GM18861 (cell line): ENCODE data around the gene CSRP1.
"Not testable (repeated sequence)": the region's sequence is repeated elsewhere in the genome, so short reads cannot be mapped to it uniquely, and the experiment has no call there.

ENCODE experiments used
- ATAC-seq: cut with Tn5 transposase; IDR thresholded peaks from one replicate; pipeline ENCODE4 v1.9.1; 2021; ENCODE audit not compliant: unreplicated experiment

Gene CSRP1

GRCh38 chr1:201506557-201507359 lies at the start of gene CSRP1:
CSRP1 (minus strand) TSS chr1:201507123; CDS start chr1:201496303, 10,820 bp downstream.
- peak; percentile 79 for ATAC-seq

- no peak for ATAC-seq
These were observed 48.6 kb upstream of the CSRP1 start for GRCh38 chr1:201555593-201555945.

DNA sequence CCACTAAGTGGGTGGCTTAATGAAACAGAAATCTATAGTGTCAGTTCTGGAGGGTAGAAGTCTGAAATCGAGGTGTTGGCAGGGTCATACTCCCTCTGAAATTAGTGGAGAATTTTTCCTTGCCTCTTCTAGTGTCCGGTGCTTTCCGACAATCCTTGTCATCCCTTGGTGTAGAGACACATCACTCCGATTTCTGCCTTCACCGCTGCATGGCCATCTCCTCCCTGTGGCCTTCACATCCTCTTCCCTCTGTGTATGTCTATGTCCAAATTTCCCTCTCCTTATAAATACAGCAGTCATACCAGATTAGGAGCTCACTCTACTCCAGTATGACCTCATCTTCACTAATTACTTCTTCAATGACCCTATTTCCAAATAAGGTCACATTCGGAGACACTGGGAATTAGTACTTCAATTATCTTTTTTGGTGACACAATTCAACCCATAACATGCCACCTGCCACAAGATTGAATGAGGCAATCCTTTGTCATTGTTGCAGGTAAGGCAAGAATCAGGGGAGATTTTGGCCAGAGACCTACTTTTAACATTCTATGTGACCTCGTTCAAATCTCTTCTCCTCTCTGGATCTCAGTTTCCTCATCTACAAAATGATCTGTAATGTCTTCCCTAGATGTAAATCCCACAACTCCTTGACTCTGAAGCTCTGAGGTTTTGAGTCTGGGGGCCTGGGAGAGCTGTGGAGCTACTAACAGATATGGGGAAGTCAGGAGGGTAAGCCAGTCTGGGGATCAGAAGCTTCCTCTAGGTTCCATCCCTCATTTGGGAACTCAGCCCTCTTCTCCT lies 48.1 kb upstream of the CSRP1 start:
- no peak for ATAC-seq

DNA sequence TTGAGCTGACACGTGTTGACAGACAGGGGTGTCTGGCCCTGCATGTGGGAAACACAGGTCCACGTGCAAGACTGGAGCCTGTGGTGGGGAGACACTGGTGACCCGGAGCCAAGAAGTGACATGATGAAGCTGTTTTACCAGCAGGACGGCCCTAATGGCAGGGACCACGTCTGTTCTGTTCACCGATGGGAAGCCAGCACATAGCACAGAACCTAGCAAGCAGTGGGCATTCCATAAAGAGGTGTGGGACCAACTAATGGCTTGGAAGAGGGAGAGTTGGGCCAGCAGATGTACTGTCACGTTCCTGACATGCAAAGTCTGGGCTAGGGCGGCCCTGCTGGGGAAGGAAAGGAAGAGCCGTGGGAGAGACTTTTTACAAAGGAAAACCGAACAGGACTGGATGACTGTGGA lies 47.3 kb upstream of the CSRP1 start:
- no peak for ATAC-seq

- ATAC-seq = no peak
These were observed 46.7 kb upstream of the CSRP1 start for GRCh38 chr1:201553496-201554189.

DNA sequence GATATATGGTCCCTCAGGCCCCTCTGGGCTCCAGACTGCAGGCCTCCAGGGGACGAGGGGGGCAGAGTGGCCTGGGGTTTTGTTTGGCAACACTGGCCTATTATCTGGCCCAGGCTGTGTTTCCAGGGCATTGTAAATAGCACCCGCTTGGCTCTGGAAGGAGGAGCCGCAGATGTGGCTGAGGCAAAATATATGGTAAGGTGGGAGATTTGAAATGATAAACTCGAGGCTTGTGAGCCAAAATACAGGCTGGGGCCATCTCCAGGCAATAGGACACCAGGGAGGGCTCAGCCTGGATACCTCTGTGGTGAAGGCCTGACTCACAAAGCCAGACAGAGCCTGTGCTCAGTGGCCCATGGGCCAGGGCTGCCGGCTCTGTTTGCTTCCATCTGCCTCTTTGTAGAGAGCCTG lies 46.0 kb upstream of the CSRP1 start:
- no peak for ATAC-seq

- ATAC-seq = no peak
These were observed 45.2 kb upstream of the CSRP1 start for GRCh38 chr1:201551877-201552731.

DNA sequence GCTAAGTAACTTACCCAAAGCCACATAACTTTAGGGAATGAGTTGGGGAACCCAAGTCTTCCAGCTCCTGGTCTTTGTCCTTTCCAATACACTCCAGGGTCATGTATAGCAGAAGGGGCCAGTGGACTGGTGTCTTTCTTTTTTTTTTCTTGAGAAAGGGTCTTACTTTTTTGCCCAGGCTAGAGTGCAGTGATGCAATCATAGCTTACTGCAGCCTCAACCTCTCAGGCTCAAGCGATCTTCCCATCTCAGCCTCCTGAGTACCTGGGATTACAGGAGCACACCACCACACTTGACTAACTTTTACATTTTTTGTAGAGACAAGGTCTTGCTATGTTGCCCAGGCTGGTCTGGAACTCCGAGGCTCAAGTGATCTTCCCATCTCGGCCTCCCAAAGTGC lies 44.2 kb upstream of the CSRP1 start:
- no peak for ATAC-seq

GRCh38 chr1:201549522-201549921 lies 42.6 kb upstream of the CSRP1 start:
- ATAC-seq = not testable (repeated sequence)

GRCh38 chr1:201545851-201546492 lies 39.0 kb upstream of the CSRP1 start:
- no peak for ATAC-seq

GRCh38 chr1:201544710-201545109 lies 37.8 kb upstream of the CSRP1 start:
- ATAC-seq = no peak

GRCh38 chr1:201543871-201544642 lies 37.1 kb upstream of the CSRP1 start:
- no peak for ATAC-seq

GRCh38 chr1:201542309-201543035 lies 35.5 kb upstream of the CSRP1 start:
- no peak for ATAC-seq

DNA sequence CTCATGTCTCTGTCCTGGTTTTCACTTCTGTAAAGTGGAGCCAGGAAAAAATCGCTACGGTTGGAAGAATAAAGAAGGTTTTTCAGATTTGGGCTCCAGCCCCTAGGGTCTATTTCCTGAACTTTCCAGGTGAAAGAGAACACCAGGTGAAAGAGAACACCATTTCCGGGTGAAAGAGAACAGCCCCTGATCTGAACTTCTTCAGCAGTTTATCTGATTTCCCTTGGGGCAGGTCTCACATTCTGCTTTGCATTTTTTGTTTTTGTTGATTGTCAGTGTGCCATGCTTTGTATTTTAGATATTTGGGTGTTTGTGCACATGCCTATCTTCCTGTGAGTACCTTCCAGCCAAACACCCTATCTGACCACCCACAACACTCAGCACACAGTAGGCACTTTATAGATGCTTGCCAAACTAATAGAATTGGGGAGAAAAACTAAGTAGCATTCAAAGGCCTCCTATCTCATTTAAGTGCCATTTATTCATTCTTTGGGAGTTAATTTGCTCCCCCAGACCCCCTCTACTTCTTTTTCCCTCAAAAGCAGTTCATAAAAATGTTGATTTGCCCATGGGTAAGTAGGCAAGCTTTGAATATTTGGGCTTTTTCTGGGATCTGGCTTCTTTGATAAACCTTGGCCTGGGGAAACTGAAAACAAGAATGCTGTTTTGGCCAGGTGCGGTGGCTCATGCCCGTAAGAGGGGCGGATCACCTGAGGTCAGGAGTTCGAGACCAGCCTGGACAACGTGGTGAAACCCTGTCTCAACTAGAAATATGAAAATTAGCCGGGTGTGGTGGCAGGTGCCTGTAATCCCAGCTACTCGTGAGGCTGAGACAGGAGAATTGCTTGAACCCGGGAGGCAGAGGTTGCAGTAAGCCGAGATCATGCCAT lies 34.2 kb upstream of the CSRP1 start:
- no peak for ATAC-seq

- no peak for ATAC-seq
These were observed 32.9 kb upstream of the CSRP1 start for GRCh38 chr1:201539561-201540431.

DNA sequence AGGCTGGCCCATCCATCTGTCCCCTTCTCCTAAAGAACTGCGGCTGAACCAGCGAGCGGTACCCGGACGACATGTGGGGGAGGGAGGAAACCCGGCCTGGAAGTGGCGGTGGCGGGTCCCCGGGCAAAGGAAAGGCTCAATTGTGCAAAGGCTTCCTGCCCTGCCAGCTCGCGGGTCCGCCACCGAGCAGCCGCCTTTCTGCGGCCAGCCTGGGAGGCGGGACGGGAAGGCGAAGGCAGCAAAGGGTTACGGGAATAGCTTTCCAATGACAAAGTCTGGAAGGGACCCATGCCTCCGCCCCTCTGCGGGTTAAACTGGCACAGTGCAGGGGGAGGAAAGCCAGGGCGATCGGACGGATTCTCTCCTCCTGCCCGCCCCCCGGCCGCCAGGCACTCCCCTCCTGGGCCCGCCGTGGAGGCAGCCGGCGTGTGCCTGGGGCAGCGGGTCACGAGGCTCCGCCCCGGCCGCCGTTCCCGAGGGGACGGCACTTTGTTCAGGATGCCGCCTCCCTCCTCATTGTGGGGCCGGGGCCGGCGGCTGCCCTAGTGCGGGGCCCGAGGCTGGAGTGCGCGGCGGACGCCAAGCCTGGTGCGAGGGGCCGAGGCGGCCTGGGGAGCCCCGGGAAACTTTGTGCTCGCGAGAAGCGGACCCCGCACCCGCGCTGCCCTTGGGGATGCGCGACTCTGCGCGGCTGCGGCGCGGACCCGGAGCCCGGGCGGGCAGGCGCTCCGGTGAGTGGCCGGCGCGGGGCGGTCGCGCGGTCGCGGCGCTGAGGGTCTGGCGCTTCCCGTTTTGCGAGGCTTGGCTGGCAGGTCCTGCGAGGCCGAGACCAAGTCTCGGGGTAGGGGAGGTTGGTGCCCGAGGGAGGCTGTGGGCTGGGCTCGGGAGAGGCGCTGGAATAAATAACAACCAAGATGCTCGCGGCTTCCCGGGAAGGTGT lies 32.0 kb upstream of the CSRP1 start, which contains the start of gene NAV1:
TSS of gene NAV1 (plus strand) at position 516 of the 940 bp plus-strand sequence. CDS start 83,758 bp downstream, outside the sequence.
- no peak for ATAC-seq
